Prostate gland (tissue), 2 donors: Measurements from ENCODE around the gene MBLAC1. TPM values are rescaled to one million over a fixed set of nuclear protein-coding genes. Genes with fewer than 3 reads are reported as not detected.

Experiments
- DNase-seq: peaks from one replicate; pipeline ENCODE4 v3.0.0-alpha.2; 2019; ENCODE audit warnings: low spot score
- H3K27ac ChIP-seq, 2 donors: fragments of 200-600 bp; sonication (generic); 2 replicates each; pipeline ENCODE4 v1.5.1; 2017 to 2019
- H3K27me3 ChIP-seq: fragments of 200-600 bp; sonication (generic); replicated peaks from 2 replicates; pipeline ENCODE4 v1.5.1; 2019; ENCODE audit not compliant: insufficient read depth
- H3K36me3 ChIP-seq, 2 donors: fragments of 200-600 bp; sonication (generic); 1 replicate in 1 of 2; 2 replicates in 1 of 2; pipeline versions ENCODE4 v1.5.1 to v1.8.1; 2017 to 2019
- H3K4me1 ChIP-seq: fragments of 200-600 bp; sonication (generic); replicated peaks from 2 replicates; pipeline ENCODE4 v1.5.1; 2019
- H3K4me3 ChIP-seq, 2 donors: fragments of 200-600 bp; sonication (generic); 2 replicates each; pipeline ENCODE4 v1.5.1; 2017 to 2019
- H3K9me3 ChIP-seq: fragments of 200-600 bp; sonication (generic); 2 replicates; pipeline ENCODE4 v1.5.1; 2017
- CTCF ChIP-seq, 4 experiments: fragments of 200-600 bp in 2 of 4; fragments of 450-650 bp in 2 of 4; sonication (generic) in 2 of 4; IDR thresholded peaks; 1 replicate in 3 of 4; 2 replicates in 1 of 4; pipeline ENCODE4 v1.5.1; 2016 to 2019; ENCODE audit warnings: antibody characterized with exemption in 4 of 4, mild to moderate bottlenecking in 2 of 4, moderate library complexity in 2 of 4
- POLR2A ChIP-seq: fragments of 450-650 bp; IDR thresholded peaks from one replicate; pipeline ENCODE4 v1.6.1; 2016; ENCODE audit warnings: antibody characterized with exemption, mild to moderate bottlenecking
- POLR2AphosphoS5 ChIP-seq: sonication (generic); formaldehyde crosslinking; IDR thresholded peaks from one replicate; pipeline ENCODE4 v1.6.1; 2017; ENCODE audit warnings: antibody characterized with exemption
- WGBS: methylation state at CpG from one replicate; pipeline ENCODE4 v1.1.5; 2018; 5-methylcytosine and 5-hydroxymethylcytosine counted together
- intact Hi-C: fragments of 100-400 bp; cut with DNase I; formaldehyde crosslinking; loops from one replicate; pipeline ENCODE4 v1.14.2; 2022
- total RNA-seq, 2 donors: library from RNA; depleted of rRNA; stranded (reverse); fragments of >200 nt; gene quantifications; one replicate each; pipeline ENCODE4 v1.1.0, GENCODE V29; 2016

MBLAC1 gene
- total RNA-seq, 2 donors from 2014 or later: 4.4 to 6.1 TPM

GRCh38 chr7:100166970-100167911, 40.5 kb downstream of the MBLAC1 start:
- Histone ChIP-seq H3K9me3 (no peaks in the 10 kb centered on the region), H3K36me3 (no peaks in the 10 kb centered on the region), H3K4me1 (no peaks in the 10 kb centered on the region), H3K4me3 (peak overlapping the region in 1 of 2 donors; percentile 18), H3K27ac (no peak overlapping the region), H3K27me3 (no peaks in the 10 kb centered on the region)
- no peak for DNase-seq
- TF ChIP-seq POLR2AphosphoS5 (no peak), CTCF (IDR thresholded peaks at IDR 0.05) (no peak), POLR2A (no peak)
- 62% methylated on average over 14 of the region's 14 CpGs for WGBS
- intact Hi-C loops: no loop called here

DNA sequence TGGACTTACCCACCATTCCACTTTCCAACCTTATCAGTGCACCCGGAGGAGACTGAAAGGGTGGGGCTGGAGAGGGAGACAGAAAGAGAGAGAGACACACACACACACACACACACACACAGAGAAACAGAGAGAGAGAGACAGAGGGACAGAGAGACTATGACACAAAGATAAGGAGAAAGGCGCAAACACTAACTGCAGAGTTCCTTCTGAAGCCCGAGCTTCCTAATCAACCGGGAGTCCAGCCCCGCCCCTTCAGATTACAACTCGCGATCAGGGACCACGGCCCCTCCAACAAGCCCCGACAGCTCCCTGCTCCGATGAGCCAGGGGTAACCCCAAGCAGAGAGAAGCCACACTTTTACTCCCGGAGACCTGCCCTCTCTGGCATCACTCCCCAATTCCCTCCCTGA, 41.2 kb downstream of the MBLAC1 start:
- Histone ChIP-seq H3K4me1 (no peaks in the 10 kb centered on the region), H3K9me3 (no peaks in the 10 kb centered on the region), H3K27ac (peak overlapping the region; percentile 32 to 42), H3K36me3 (no peaks in the 10 kb centered on the region), H3K4me3 (peak overlapping the region; percentile 18 to 20), H3K27me3 (no peaks in the 10 kb centered on the region)
- WGBS: 5% methylated on average over 11 of the region's 11 CpGs
- intact Hi-C loops: no loop called here
- TF ChIP-seq POLR2AphosphoS5 (no peak), CTCF (IDR thresholded peaks at IDR 0.05) (no peak), POLR2A (no peak)
- no peak for DNase-seq

DNA sequence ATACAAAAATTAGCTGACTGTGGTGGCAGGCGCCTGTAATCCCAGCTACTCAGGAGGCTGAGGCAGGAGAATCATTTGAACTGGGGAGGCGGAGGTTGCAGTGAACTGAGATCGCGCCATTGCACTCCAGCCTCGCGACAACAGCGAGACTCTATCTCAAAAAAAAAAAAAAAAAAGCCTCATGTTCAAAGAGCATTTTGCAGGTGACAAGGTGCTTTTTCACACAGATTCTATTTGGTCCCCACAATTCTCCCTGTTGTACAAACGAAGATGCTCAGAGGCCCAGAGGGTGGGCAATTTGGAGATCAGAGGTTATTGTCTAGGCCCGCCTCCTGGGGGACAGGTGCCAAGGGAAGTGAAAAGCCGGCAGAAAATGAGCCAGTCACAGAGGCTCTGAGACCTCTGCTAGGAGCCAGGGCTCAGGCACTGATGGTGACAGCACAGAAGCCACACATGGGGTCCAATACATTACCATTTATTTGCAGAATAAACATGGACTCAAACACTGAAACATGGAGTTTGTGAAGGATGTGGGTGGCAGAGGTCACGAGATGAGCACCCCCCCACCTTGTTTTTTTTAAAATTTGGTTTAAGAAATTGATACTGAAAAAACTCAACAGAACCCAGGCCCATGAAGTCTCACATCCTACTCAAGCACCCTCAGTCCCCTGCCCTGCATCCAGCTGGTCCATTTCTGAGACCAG, 42.5 kb downstream of the MBLAC1 start:
- no peaks in the 10 kb centered on the region for H3K4me1 ChIP-seq
- intact Hi-C loops: no loop called here
- 90% methylated on average over 11 of the region's 11 CpGs for WGBS
- TF ChIP-seq POLR2A (no peak), CTCF (IDR thresholded peaks at IDR 0.05) (no peak), POLR2AphosphoS5 (no peak)
- no peak for DNase-seq
- no peak overlapping the region for H3K27ac ChIP-seq
- no peak overlapping the region for H3K4me3 ChIP-seq
- H3K9me3 ChIP-seq: no peaks in the 10 kb centered on the region
- no peaks in the 10 kb centered on the region for H3K36me3 ChIP-seq
- no peaks in the 10 kb centered on the region for H3K27me3 ChIP-seq

- WGBS: 88% methylated on average over 11 of the region's 11 CpGs
- no peak for DNase-seq
- TF ChIP-seq POLR2A (no peak), CTCF (IDR thresholded peaks at IDR 0.05) (no peak), POLR2AphosphoS5 (no peak)
- H3K27ac ChIP-seq: no peak overlapping the region
- intact Hi-C loops: no loop called here
- H3K36me3 ChIP-seq: no peaks in the 10 kb centered on the region
- no peaks in the 10 kb centered on the region for H3K27me3 ChIP-seq
- no peaks in the 10 kb centered on the region for H3K9me3 ChIP-seq
- no peaks in the 10 kb centered on the region for H3K4me1 ChIP-seq
- no peak overlapping the region for H3K4me3 ChIP-seq
Measured at GRCh38 chr7:100170101-100170897, 43.5 kb downstream of the MBLAC1 start.
